GM19463 (cell line): ENCODE measurements around the gene CDC42EP1.
A peak's percentile ranks its signal among the peaks of the same experiment; 100 is the strongest.
"Not testable (repeated sequence)": the region's sequence is repeated elsewhere in the genome, so short reads cannot be mapped to it uniquely, and the experiment has no call there.

Experiments used
- ATAC-seq: cut with Tn5 transposase; IDR thresholded peaks from one replicate; pipeline ENCODE4 v1.9.1; 2021; ENCODE audit warnings: mild to moderate bottlenecking, moderate library complexity; ENCODE audit not compliant: unreplicated experiment

The CDC42EP1 gene

GRCh38 chr22:37533995-37534394 is 26.3 kb upstream of the CDC42EP1 start:
- ATAC-seq, result no peak

GRCh38 chr22:37534445-37534844 is 25.8 kb upstream of the CDC42EP1 start:
- ATAC-seq, result no peak

- ATAC-seq, result no peak
Observed at GRCh38 chr22:37535159-37535558, 25.1 kb upstream of the CDC42EP1 start.

- peak; percentile 76 for ATAC-seq
Observed at GRCh38 chr22:37538590-37539357, 21.5 kb upstream of the CDC42EP1 start.

- not testable (repeated sequence) for ATAC-seq
Observed at GRCh38 chr22:37539790-37540189, 20.5 kb upstream of the CDC42EP1 start.

- ATAC-seq, result not testable (repeated sequence)
Observed at GRCh38 chr22:37542416-37542815, 17.9 kb upstream of the CDC42EP1 start.

GRCh38 chr22:37542959-37543358 is 17.3 kb upstream of the CDC42EP1 start:
- ATAC-seq, result no peak

GRCh38 chr22:37544955-37545702 is 15.2 kb upstream of the CDC42EP1 start:
- ATAC-seq, result no peak

- ATAC-seq, result no peak
Observed at GRCh38 chr22:37545703-37546436, 14.4 kb upstream of the CDC42EP1 start.

GRCh38 chr22:37546437-37547250 is 13.6 kb upstream of the CDC42EP1 start:
- ATAC-seq, result no peak

GRCh38 chr22:37547251-37547741 is 13.0 kb upstream of the CDC42EP1 start:
- ATAC-seq, result no peak

GRCh38 chr22:37549704-37550059 is 10.6 kb upstream of the CDC42EP1 start:
- no peak for ATAC-seq

GRCh38 chr22:37550921-37551320 is 9.4 kb upstream of the CDC42EP1 start:
- not testable (repeated sequence) for ATAC-seq

GRCh38 chr22:37551981-37552380 is 8.3 kb upstream of the CDC42EP1 start:
- no peak for ATAC-seq

GRCh38 chr22:37552524-37553163 is 7.6 kb upstream of the CDC42EP1 start:
- ATAC-seq, result no peak

- no peak for ATAC-seq
Observed at GRCh38 chr22:37553725-37554124, 6.6 kb upstream of the CDC42EP1 start.

GRCh38 chr22:37555029-37555428 is 5.3 kb upstream of the CDC42EP1 start:
- ATAC-seq, result no peak

- no peak for ATAC-seq
Observed at GRCh38 chr22:37556710-37557109, 3.6 kb upstream of the CDC42EP1 start.

GRCh38 chr22:37557321-37558001 is 2.8 kb upstream of the CDC42EP1 start:
- no peak for ATAC-seq

GRCh38 chr22:37558815-37559214 is 1.5 kb upstream of the CDC42EP1 start:
- ATAC-seq, result no peak
